ENCODE data around the gene FOXF2. TPM values are rescaled to one million over a fixed set of nuclear protein-coding genes. Genes with fewer than 3 reads are reported as not detected.

The FOXF2 gene
- total and polyA plus RNA-seq, 2 donors (not counting 1 experiment from before 2014, with no cell fraction given): not detected

GRCh38 chr6:1400126-1400850 is 10.9 kb downstream of the FOXF2 start:
- intact Hi-C loops (cut with micrococcal nuclease): no loop called here
- H3K9me3 ChIP-seq (ENCODE audit: control extremely low read depth in 1 of 3, control insufficient read depth in 2 of 3, insufficient read depth in 1 of 3, low read length in 2 of 3): no peaks in the 10 kb centered on the region
- DNase-seq (no peak), ATAC-seq (ENCODE audit: low read depth) (no peak)
- H3K4me2 ChIP-seq (replicated peaks; ENCODE audit: low read depth, low read length, poor library complexity, severe bottlenecking): no peak overlapping the region
- ChIA-PET POLR2A (no interaction called here), CTCF (interaction anchor here (0.6 to 2.3 kb wide), 2 partner anchors 12 to 808 kb away, joined by 4 to 8 read pairs; no protein-coding TSS in a partner anchor)
- H3K27ac ChIP-seq (ENCODE audit: low read length in 2 of 2): no peak overlapping the region
- 93% methylated on average over 26 of the region's 30 CpGs for WGBS (ENCODE audit: insufficient coverage)
- H3K9ac ChIP-seq (ENCODE audit: low read length): no peak overlapping the region
- no peaks in the 10 kb centered on the region for H3K79me2 ChIP-seq (ENCODE audit: control insufficient read depth, insufficient read depth, low read length)
- peaks cover 6% of the 10 kb centered on the region for H3K4me1 Mint-ChIP-seq
- H3K27ac Mint-ChIP-seq: no peak overlapping the region
- H2AFZ ChIP-seq (ENCODE audit: insufficient read depth, low read depth, low read length, poor library complexity, severe bottlenecking): no peak overlapping the region
- H4K20me1 ChIP-seq (ENCODE audit: control insufficient read depth, insufficient read depth, low read length, poor library complexity, severe bottlenecking): no peaks in the 10 kb centered on the region
- peaks cover 0 to 3% of the 10 kb centered on the region in 2 donors for H3K4me1 ChIP-seq (ENCODE audit: control insufficient read depth in 2 of 2, insufficient read depth in 2 of 2, low read length in 2 of 2)
- no peaks in the 10 kb centered on the region for H3K9me3 Mint-ChIP-seq (ENCODE audit: insufficient read depth)
- TF ChIP-seq, protein P1, sequence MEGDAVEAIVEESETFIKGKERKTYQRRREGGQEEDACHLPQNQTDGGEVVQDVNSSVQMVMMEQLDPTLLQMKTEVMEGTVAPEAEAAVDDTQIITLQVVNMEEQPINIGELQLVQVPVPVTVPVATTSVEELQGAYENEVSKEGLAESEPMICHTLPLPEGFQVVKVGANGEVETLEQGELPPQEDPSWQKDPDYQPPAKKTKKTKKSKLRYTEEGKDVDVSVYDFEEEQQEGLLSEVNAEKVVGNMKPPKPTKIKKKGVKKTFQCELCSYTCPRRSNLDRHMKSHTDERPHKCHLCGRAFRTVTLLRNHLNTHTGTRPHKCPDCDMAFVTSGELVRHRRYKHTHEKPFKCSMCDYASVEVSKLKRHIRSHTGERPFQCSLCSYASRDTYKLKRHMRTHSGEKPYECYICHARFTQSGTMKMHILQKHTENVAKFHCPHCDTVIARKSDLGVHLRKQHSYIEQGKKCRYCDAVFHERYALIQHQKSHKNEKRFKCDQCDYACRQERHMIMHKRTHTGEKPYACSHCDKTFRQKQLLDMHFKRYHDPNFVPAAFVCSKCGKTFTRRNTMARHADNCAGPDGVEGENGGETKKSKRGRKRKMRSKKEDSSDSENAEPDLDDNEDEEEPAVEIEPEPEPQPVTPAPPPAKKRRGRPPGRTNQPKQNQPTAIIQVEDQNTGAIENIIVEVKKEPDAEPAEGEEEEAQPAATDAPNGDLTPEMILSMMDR (IDR thresholded peaks at IDR 0.05): no peak
- TF ChIP-seq EZH2 (IDR thresholded peaks at IDR 0.05; ENCODE audit: borderline replicate concordance, insufficient read depth, low read depth, low read length, poor library complexity, severe bottlenecking): no peak
- H3K4me3 ChIP-seq (ENCODE audit: control extremely low read depth in 1 of 5, extremely low read depth in 1 of 5, insufficient read depth in 1 of 5, low read depth in 2 of 5, low read length in 4 of 5): no peak overlapping the region
- peaks cover 40% of the 10 kb centered on the region for H3K27me3 Mint-ChIP-seq
- no peak overlapping the region for H3K4me3 Mint-ChIP-seq
- peaks cover 0 to 41% (median 21%) of the 10 kb centered on the region in 4 experiments for H3K27me3 ChIP-seq (replicated peaks in 1 of 4; ENCODE audit: control extremely low read depth in 1 of 4, control insufficient read depth in 3 of 4, insufficient read depth in 4 of 4, low read length in 3 of 4)
- H3K36me3 ChIP-seq (replicated peaks in 1 of 2; ENCODE audit: control extremely low read depth in 1 of 2, control insufficient read depth in 1 of 2, extremely low read depth in 1 of 2, insufficient read depth in 2 of 2, low read length in 1 of 2): no peaks in the 10 kb centered on the region

GRCh38 chr6:1402369-1402768 is 13.0 kb downstream of the FOXF2 start:
- H3K27ac Mint-ChIP-seq: no peak overlapping the region
- H3K4me1 Mint-ChIP-seq: peaks cover 3% of the 10 kb centered on the region
- no peaks in the 10 kb centered on the region for H4K20me1 ChIP-seq (ENCODE audit: control insufficient read depth, insufficient read depth, low read length, poor library complexity, severe bottlenecking)
- DNase-seq (no peak), ATAC-seq (ENCODE audit: low read depth) (no peak)
- H3K27ac ChIP-seq (ENCODE audit: low read length in 2 of 2): no peak overlapping the region
- no peaks in the 10 kb centered on the region for H3K9me3 ChIP-seq (ENCODE audit: control extremely low read depth in 1 of 3, control insufficient read depth in 2 of 3, insufficient read depth in 1 of 3, low read length in 2 of 3)
- H3K9ac ChIP-seq (ENCODE audit: low read length): no peak overlapping the region
- H3K4me1 ChIP-seq (ENCODE audit: control insufficient read depth in 2 of 2, insufficient read depth in 2 of 2, low read length in 2 of 2): no peaks in the 10 kb centered on the region
- 91% methylated on average over 16 of the region's 16 CpGs for WGBS (ENCODE audit: insufficient coverage)
- H3K4me2 ChIP-seq (replicated peaks; ENCODE audit: low read depth, low read length, poor library complexity, severe bottlenecking): no peak overlapping the region
- no peaks in the 10 kb centered on the region for H3K79me2 ChIP-seq (ENCODE audit: control insufficient read depth, insufficient read depth, low read length)
- H3K4me3 ChIP-seq (ENCODE audit: control extremely low read depth in 1 of 5, extremely low read depth in 1 of 5, insufficient read depth in 1 of 5, low read depth in 2 of 5, low read length in 4 of 5): no peak overlapping the region
- H3K27me3 ChIP-seq (replicated peaks in 1 of 4; ENCODE audit: control extremely low read depth in 1 of 4, control insufficient read depth in 3 of 4, insufficient read depth in 4 of 4, low read length in 3 of 4): peaks cover 0 to 24% (median 9%) of the 10 kb centered on the region in 4 experiments
- H3K27me3 Mint-ChIP-seq: peaks cover 21% of the 10 kb centered on the region
- no peaks in the 10 kb centered on the region for H3K9me3 Mint-ChIP-seq (ENCODE audit: insufficient read depth)
- no peaks in the 10 kb centered on the region for H3K36me3 ChIP-seq (replicated peaks in 1 of 2; ENCODE audit: control extremely low read depth in 1 of 2, control insufficient read depth in 1 of 2, extremely low read depth in 1 of 2, insufficient read depth in 2 of 2, low read length in 1 of 2)
- TF ChIP-seq, protein P1 (IDR thresholded peaks at IDR 0.05): no peak
- no peak for TF ChIP-seq EZH2 (IDR thresholded peaks at IDR 0.05; ENCODE audit: borderline replicate concordance, insufficient read depth, low read depth, low read length, poor library complexity, severe bottlenecking)
- CTCF ChIA-PET: interaction anchor here (1.3 kb wide), 1 partner anchor 604 kb away, joined by 3 read pairs; no protein-coding TSS in a partner anchor
- POLR2A ChIA-PET: no interaction called here
- no peak overlapping the region for H2AFZ ChIP-seq (ENCODE audit: insufficient read depth, low read depth, low read length, poor library complexity, severe bottlenecking)
- no peak overlapping the region for H3K4me3 Mint-ChIP-seq
- intact Hi-C loops (cut with micrococcal nuclease): no loop called here

All from B cell (primary cell).